ENCODE measurements around the gene FBXO4.
"Not testable (repeated sequence)": the region's sequence is repeated elsewhere in the genome, so short reads cannot be mapped to it uniquely, and the experiment has no call there.

Gene FBXO4

DNA sequence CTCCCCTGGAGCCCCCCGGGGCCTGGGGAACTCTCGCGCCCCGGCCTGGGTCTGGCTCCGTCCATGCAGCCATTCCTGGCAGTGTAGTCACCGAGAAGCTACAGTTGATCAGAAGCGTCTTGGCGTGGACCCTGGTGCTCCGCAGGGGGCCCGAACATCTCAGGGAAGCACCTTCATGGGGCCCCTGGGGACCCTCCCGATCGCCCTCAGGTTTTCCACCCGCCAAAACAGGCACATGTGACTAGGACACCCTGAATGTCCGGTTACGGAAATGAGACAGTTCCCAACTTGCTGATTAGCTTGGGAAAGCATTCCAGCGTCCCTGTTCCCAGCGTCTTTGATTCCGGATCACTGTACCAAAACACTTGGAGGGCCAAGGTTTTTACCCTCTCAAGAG, 472 bp downstream of the FBXO4 start:
- no peak for DNase-seq

DNA sequence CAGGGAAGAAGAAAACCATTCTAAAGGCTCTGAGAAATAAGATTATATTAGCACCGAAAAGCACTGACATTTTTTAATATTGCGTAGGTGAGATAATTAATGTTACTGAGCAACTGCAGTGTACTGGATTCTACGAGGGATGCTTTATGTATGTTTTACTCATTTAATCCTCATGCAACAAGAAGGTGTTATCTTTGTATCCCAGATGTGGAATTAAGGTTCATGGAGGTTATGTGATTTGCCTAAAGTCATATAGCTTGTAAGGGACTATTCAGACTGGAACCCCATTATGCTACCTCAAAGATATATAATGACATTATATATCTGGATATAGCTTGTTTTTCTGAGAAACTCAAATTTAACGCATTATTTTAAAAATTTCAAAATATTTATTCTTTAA, 2.5 kb downstream of the FBXO4 start:
- no peak for DNase-seq

DNA sequence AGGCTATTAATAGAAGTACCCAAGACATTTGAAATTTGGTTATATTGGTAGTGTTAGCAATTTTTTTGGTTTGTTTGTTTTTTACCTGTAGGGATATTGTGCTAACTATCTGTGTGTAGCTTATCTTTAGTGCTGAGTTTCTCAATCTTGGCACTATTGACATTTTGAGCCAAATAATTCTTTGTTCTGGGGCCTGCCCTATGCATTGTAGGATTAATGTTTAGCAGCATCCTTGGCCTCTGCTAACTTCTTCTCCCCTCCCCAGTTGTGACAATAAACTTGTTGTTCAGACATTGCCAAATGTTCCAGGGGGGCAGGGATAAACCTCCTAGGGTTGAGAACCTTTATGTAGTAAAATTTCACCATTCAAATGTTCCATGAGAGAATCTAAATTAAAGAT, 4.0 kb downstream of the FBXO4 start:
- DNase-seq = no peak

- no peak for DNase-seq
Observed at GRCh38 chr5:41932770-41933169, 7.7 kb downstream of the FBXO4 start.

DNA sequence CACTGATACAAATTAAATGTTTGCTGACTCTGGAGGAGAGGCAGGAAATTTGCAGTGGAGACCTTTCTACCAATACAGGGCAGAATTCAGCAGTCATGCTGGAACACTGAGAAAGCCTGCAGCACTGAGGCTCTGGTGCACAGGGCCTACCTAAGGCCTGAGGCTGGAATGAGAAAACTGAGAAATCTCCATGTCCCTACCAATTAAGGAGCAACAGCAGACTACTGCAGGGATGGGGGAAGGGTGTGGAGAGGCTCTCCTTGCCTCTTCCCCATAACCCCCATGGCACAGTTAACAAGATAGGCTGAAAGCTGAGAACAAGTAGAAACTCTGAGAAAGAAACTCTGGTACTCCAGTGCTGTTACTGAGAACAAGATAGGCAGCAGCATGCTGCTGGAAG, 10.5 kb downstream of the FBXO4 start:
- DNase-seq = no peak

GRCh38 chr5:41940641-41941040, 15.6 kb downstream of the FBXO4 start:
- DNase-seq = no peak

- not testable (repeated sequence) for DNase-seq
Observed at GRCh38 chr5:41945332-41945955, 20.4 kb downstream of the FBXO4 start.

DNA sequence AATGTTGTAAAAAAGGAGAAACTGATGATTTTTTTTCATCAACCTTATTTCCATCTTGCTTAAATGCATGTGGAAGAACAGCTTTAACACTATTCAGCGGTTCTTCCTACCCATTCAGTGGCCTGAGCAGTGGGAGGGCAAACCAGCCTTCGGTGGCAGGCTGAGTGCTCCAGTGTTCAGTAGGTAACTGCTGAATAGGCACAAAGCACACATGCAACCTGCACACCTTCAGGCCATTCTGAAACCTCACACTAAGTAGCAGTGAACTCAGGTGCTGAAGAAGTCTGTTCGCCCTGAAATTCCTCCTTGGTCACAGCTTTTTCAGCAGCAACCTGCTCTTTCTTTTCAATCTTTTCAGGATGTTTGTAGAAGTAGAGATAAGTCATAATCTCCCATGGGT, 26.1 kb downstream of the FBXO4 start:
- no peak for DNase-seq

GRCh38 chr5:41954286-41954685, 29.2 kb downstream of the FBXO4 start:
- no peak for DNase-seq

- no peak for DNase-seq
Observed at GRCh38 chr5:41955432-41956024, 30.4 kb downstream of the FBXO4 start.

DNA sequence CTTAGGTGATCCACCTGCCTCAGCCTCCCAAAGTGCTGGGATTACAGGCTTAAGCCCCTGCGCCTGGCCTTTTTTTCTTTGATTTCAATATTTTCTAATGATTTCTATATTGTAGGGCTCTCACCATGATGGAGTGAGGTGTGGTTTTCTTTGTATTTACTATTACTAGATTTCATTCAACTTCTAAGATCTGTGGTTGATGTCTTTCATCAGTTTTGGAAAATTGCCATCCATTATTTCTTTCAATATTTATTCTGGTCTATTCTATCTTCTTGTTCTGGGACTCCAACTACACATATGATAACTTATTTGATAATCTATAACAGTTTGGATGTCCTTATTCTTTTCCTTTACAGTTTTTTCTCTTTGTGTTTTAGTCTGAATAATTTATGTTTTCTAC, 31.9 kb downstream of the FBXO4 start:
- no peak for DNase-seq

- DNase-seq = no peak
Observed at GRCh38 chr5:41960481-41960880, 35.4 kb downstream of the FBXO4 start.

- DNase-seq = no peak
Observed at GRCh38 chr5:41961736-41962135, 36.7 kb downstream of the FBXO4 start.

GRCh38 chr5:41962491-41962890, 37.4 kb downstream of the FBXO4 start:
- DNase-seq = no peak

DNA sequence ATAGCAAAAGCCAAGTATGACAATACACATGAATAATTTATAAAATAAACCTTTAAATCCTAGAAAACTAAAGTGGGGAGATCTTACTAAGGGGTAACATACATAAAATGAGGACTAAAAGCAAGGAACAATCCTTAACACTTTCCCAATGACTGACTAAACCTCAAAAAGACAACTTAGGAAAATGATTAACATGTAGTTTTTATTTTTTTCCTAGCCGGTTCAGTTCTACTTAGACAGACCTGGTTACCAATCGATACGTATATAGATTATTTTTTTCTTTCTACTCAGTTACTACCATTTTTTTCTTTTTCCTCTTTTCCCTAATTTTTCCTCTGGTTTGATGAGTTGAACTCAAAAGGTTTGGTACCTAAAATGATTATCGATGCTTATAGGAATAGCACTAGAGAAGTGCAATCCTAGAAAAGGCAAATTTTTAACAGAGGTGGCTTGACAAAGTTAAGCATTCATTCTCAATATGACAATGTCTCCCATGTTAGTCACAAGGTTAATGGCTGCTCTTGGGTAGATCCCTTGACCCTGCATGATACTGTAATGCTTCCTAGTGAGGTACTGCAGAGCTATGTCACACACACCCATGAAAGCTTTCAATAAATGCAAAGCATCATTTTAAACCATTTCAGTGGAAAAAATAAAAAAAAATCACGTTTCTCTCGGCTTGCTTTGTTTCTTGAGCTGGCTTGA, 41.5 kb downstream of the FBXO4 start:
- DNase-seq = no peak

- DNase-seq = no peak
Observed at GRCh38 chr5:41967401-41967800, 42.3 kb downstream of the FBXO4 start.

DNA sequence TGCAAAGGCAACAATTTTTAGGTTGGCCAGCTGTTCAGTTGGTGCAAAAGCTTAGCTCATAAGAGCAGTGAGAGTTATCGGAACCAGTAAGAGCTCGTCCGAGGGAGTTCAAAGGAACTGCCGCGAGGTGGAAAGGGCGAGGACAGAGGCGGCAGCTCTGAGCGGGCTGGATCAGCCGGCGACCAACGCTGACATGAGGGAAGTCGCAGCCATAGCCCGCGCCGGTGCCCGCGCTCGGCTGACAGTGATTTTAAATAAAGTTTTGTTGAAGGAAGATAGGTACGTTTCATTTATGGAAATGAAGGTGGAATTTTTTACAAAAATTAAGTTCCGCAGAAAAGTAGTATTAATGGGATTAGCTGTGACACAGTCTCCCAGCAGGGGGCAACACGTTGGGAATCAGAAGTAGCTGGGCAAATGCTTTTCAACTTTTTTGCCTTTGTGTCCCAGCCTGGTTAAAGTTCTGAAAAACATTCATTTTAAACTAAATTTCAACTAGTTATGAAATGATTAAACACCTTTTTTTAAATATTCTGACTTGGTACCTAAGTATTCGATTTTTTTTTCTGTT, 43.2 kb downstream of the FBXO4 start:
- DNase-seq = no peak

DNA sequence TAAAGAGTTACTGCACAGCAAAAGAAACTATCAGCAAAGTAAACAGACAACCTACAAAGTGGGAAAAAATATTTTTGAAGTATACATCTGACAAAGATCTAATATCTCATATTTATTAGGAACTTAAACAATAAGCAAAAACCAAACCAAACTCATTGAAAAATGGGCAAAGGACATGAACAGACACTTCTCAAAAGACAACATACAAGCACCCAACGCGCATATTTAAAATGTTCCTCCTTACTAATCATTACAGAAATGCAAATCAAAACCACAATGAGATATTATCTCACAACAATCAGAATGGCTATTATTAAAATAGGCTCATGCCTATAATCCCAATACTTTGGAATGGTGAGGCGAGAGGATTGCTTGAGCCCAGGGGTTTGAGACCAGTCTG, 48.0 kb downstream of the FBXO4 start:
- no peak for DNase-seq

DNA sequence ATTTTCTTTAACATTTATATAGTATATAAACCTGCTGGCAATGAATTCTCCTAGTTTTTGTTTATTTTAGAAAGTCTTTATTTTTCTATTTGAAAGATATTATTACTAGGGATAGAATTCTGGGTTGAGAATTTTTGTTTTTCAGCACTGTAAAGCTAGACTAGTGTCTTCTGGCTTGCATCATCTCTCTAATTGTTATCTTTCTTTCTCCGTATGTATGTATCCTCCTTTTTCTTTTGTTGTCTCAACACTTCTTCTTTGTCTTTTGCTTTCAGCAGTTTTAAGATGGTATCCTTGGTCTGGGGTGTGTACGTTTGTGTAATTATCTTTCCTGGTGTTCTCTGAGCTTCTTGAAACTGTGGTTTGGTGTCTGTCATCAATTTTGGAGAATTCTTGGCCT, 48.8 kb downstream of the FBXO4 start:
- no peak for DNase-seq

- DNase-seq = no peak
Observed at GRCh38 chr5:41978676-41979075, 53.6 kb downstream of the FBXO4 start.

DNA sequence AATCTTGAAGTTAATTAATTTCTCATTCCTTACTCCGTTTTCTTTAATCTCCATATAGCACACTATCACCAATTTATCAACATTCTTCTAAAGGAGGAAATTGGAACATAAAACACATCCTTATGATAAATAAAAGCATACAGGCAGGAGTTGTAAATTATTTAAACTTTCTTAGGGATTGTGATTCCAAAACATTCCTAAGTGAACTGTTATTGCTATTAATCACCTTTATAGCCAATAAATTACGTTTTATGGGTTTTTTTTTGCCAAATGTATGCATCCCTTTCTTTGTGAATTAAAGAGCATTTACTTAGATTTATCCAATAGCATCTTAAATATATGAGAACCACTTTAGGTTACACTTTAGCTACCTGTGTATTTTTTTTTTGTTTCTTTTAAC, 55.3 kb downstream of the FBXO4 start:
- DNase-seq = no peak

DNA sequence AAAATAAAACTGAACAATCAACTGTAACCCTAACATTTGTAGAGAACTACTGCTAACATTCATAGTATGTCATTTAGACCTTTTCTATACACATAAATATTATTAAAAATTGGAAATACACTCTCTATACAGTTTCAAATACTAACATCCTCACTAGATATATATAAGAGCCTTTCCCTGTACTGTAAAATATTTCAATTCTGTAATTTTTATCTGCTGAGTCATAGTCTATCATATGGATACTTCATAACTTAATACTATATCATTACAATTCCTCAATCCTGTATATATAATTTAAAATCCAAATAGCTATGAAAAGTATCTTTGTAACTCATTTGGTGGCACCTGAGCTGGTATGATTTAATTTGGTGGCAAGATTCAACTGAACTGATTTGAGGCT, 55.8 kb downstream of the FBXO4 start:
- no peak for DNase-seq

DNA sequence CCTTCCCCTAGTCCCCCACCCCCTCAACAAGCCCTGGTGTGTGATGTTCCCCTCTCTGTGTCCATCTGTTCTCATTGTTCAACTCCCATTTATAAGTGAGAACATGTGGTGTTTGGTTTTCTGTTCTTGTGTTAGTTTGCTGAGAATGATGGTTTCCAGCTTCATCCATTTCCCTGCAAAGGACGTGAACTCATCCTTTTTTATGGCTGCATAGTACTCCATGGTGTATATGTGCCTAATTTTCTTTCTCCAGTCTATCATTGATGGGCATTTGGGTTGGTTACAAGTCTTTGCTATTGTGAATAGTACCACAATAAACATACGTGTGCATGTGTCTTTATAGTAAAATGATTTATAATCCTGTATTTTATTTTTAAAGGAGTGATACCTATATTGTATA, 57.8 kb downstream of the FBXO4 start:
- DNase-seq = not testable (repeated sequence)

DNA sequence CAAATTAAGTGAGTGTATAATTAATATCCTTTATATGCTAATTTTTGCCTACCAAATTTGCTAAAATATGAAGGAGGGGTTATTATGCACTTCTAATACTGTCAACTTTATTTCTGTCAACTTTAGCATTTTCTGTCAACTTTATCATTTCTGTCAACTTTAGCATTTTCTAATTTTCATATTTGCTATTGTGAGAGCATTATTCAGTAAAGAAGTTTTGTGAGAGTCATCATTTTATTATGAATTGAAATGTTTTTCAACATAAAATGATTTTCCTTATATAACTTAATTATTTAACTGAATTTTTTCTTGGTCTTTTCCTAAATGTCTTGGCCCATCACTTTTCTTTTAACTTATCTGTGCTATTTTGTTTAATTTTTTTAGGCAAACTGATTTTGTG, 58.2 kb downstream of the FBXO4 start:
- DNase-seq = no peak
